HepG2 (cell line): ENCODE results near the gene UBAC1. TPM values are rescaled to one million over a fixed set of nuclear protein-coding genes. Genes with fewer than 3 reads are reported as not detected.

ENCODE experiments used
- BHLHE40 ChIP-seq: IDR thresholded peaks from 2 replicates; pipeline ENCODE4 v1.6.1; 2011; ENCODE audit warnings: low read length, improper control_type of control experiment
- CENPT ChIP-seq: sonication (generic); formaldehyde crosslinking; IDR thresholded peaks from 2 replicates; pipeline ENCODE4 v1.8.0; 2022; ENCODE audit warnings: low read depth, mild to moderate bottlenecking, moderate library complexity, missing genetic modification reagents
- ETS1 ChIP-seq: sonication (generic); formaldehyde crosslinking; IDR thresholded peaks from 2 replicates; pipeline ENCODE4 v1.4.0; 2020; ENCODE audit warnings: missing genetic modification reagents
- ETV5 ChIP-seq: IDR thresholded peaks from 2 replicates; pipeline ENCODE4 v1.6.1; 2018; ENCODE audit warnings: missing biosample characterization, missing genetic modification reagents, inconsistent platforms, borderline replicate concordance
- GABPA ChIP-seq, 2 experiments: IDR thresholded peaks; 2 replicates each; pipeline ENCODE4 v1.6.1; 2011 to 2016; ENCODE audit warnings: low read depth in 2 of 2, low read length in 1 of 2, missing biosample characterization in 1 of 2, missing genetic modification characterization in 1 of 2
- GFI1 ChIP-seq: sonication (generic); formaldehyde crosslinking; IDR thresholded peaks from 2 replicates; pipeline ENCODE4 v1.5.0; 2020; ENCODE audit warnings: missing genetic modification reagents, mild to moderate bottlenecking, borderline replicate concordance
- HDAC1 ChIP-seq: sonication (generic); formaldehyde crosslinking; IDR thresholded peaks from 2 replicates; pipeline ENCODE4 v1.5.1; 2020; ENCODE audit warnings: mild to moderate bottlenecking, missing genetic modification reagents
- MED1 ChIP-seq: sonication (generic); formaldehyde crosslinking; IDR thresholded peaks from 2 replicates; pipeline ENCODE4 v1.4.0; 2020; ENCODE audit warnings: missing genetic modification reagents
- MEF2D ChIP-seq: sonication (generic); formaldehyde crosslinking; IDR thresholded peaks from 2 replicates; pipeline ENCODE4 v1.5.1; 2020; ENCODE audit warnings: mild to moderate bottlenecking, missing genetic modification reagents
- NFKBIZ ChIP-seq: IDR thresholded peaks from 2 replicates; pipeline ENCODE4 v1.6.1; 2018; ENCODE audit warnings: missing genetic modification reagents, missing compliant biosample characterization
- NR0B2 ChIP-seq: sonication (generic); formaldehyde crosslinking; IDR thresholded peaks from 2 replicates; pipeline ENCODE4 v1.4.0; 2020; ENCODE audit warnings: mild to moderate bottlenecking, missing genetic modification reagents
- POLR2A ChIP-seq, 2 experiments: IDR thresholded peaks; 2 replicates each; pipeline ENCODE4 v1.6.1; 2011; ENCODE audit warnings: low read depth in 2 of 2, low read length in 2 of 2, mild to moderate bottlenecking in 1 of 2, moderate library complexity in 1 of 2; ENCODE audit not compliant: insufficient read depth in 1 of 2
- PRMT3 ChIP-seq: sonication (generic); formaldehyde crosslinking; IDR thresholded peaks from 2 replicates; pipeline ENCODE4 v1.8.1; 2022; ENCODE audit warnings: low read depth, mild to moderate bottlenecking, moderate library complexity, missing genetic modification reagents, borderline replicate concordance
- SKI ChIP-seq: fragments of 450-650 bp; IDR thresholded peaks from one replicate; pipeline ENCODE4 v1.6.1; 2018; ENCODE audit warnings: mild to moderate bottlenecking; ENCODE audit not compliant: partially characterized antibody
- TARDBP ChIP-seq: sonication (generic); formaldehyde crosslinking; IDR thresholded peaks from 2 replicates; pipeline ENCODE4 v1.8.0; 2022; ENCODE audit warnings: mild to moderate bottlenecking, missing genetic modification reagents
- ZBTB20 ChIP-seq: sonication (generic); formaldehyde crosslinking; IDR thresholded peaks from 2 replicates; pipeline ENCODE4 v1.8.1; 2023; ENCODE audit warnings: missing genetic modification reagents, low read depth, mild to moderate bottlenecking, borderline replicate concordance
- ZC3H13 ChIP-seq: sonication (generic); formaldehyde crosslinking; IDR thresholded peaks from 2 replicates; pipeline ENCODE4 v1.8.1; 2023; ENCODE audit warnings: mild to moderate bottlenecking, missing genetic modification reagents, moderate library complexity
- ZFP62 ChIP-seq: sonication (generic); formaldehyde crosslinking; IDR thresholded peaks from 2 replicates; pipeline ENCODE4 v1.4.0; 2020; ENCODE audit warnings: missing genetic modification reagents
- ZNF101 ChIP-seq: sonication (generic); formaldehyde crosslinking; IDR thresholded peaks from 2 replicates; pipeline ENCODE4 v1.4.0; 2020; ENCODE audit warnings: mild to moderate bottlenecking, low read depth, missing genetic modification reagents, borderline replicate concordance
- ZNF292 ChIP-seq: sonication (generic); formaldehyde crosslinking; IDR thresholded peaks from 2 replicates; pipeline ENCODE4 v1.8.1; 2022; ENCODE audit warnings: mild to moderate bottlenecking, low read depth, missing genetic modification reagents, borderline replicate concordance
- ZNF333 ChIP-seq: sonication (generic); formaldehyde crosslinking; IDR thresholded peaks from 2 replicates; pipeline ENCODE4 v1.4.0; 2020; ENCODE audit warnings: mild to moderate bottlenecking, missing genetic modification reagents, borderline replicate concordance
- ZNF382 ChIP-seq: sonication (generic); formaldehyde crosslinking; IDR thresholded peaks from 2 replicates; pipeline ENCODE4 v1.5.0; 2020; ENCODE audit warnings: missing genetic modification reagents, mild to moderate bottlenecking, borderline replicate concordance
- ZNF576 ChIP-seq: sonication (generic); formaldehyde crosslinking; IDR thresholded peaks from 2 replicates; pipeline ENCODE4 v1.4.0; 2020; ENCODE audit warnings: mild to moderate bottlenecking, missing genetic modification reagents
- ZNF616 ChIP-seq: sonication (generic); formaldehyde crosslinking; IDR thresholded peaks from 2 replicates; pipeline ENCODE4 v1.5.0; 2020; ENCODE audit warnings: low read depth, mild to moderate bottlenecking, missing genetic modification reagents
- ZNF652 ChIP-seq: IDR thresholded peaks from 2 replicates; pipeline ENCODE4 v1.6.1; 2016; ENCODE audit warnings: low read depth, borderline replicate concordance
- ZNF777 ChIP-seq: sonication (generic); formaldehyde crosslinking; IDR thresholded peaks from 2 replicates; pipeline ENCODE4 v1.4.0; 2020; ENCODE audit warnings: missing genetic modification reagents
- polyA plus RNA-seq, 8 experiments: library from polyadenylated mRNA; depleted of rRNA in 3 of 8; stranded (reverse) in 7 of 8; unstranded in 1 of 8; fragments of >200 nt; fragmentation: Illumina TruSeq in 4 of 8; extraction: Trizol in 4 of 8; gene quantifications; 2 replicates each; pipeline versions ENCODE4 v1.2.1 to v1.2.3, GENCODE V29; 2011 to 2016; ENCODE audit warnings: low read depth in 4 of 8, missing spikeins in 1 of 8, mixed read lengths in 1 of 8; ENCODE audit not compliant: insufficient read depth in 1 of 8
- total RNA-seq, 5 experiments: library from RNA; depleted of rRNA; stranded (reverse); fragments of >200 nt; fragmentation: Illumina TruSeq; extraction: Trizol; gene quantifications; 2 replicates each; pipeline ENCODE4 v1.2.3, GENCODE V29; 2016; ENCODE audit warnings: low read depth in 1 of 5
- TF ChIP-seq, protein P1 (sequence below): sonication (generic); formaldehyde crosslinking; IDR thresholded peaks from 2 replicates; pipeline ENCODE4 v1.5.0; 2020; ENCODE audit warnings: missing genetic modification reagents

The UBAC1 gene
- total and polyA plus RNA-seq, 2 of the 13 experiments (the other 11 are each of a cell fraction or from before 2014, with no cell fraction given): 32.2 to 34.1 TPM

- TF ChIP-seq ETV5: peak; percentile 49
- peak; percentile 62 for TF ChIP-seq SKI
- TF ChIP-seq ZBTB20: peak; percentile 72; the same call in 1 of the 2 replicates
- no peak; the same call in 1 of the 2 replicates for TF ChIP-seq ZNF777 (CRISPR knock-in tag)
- 0 out of 2 replicates have a peak, but pooled peaks have one; percentile 77 for TF ChIP-seq CENPT (CRISPR knock-in tag)
- TF ChIP-seq NR0B2: peak; percentile 83; the same call in 1 of the 2 replicates
- TF ChIP-seq ZNF576 (CRISPR knock-in tag): peak; percentile 49; the same call in 1 of the 2 replicates
- TF ChIP-seq PRMT3 (CRISPR knock-in tag): 0 out of 2 replicates have a peak, but pooled peaks have one; percentile 50
- TF ChIP-seq GFI1: peak; percentile 82; the same call in 1 of the 2 replicates
- TF ChIP-seq MEF2D (CRISPR knock-in tag): peak; percentile 67; the same call in 1 of the 2 replicates
- TF ChIP-seq HDAC1 (CRISPR knock-in tag): peak; percentile 80
- no peak for TF ChIP-seq ETS1 (CRISPR knock-in tag)
- no peak for TF ChIP-seq ZNF382 (CRISPR knock-in tag)
- peak; percentile 15; the same call in 1 of the 2 replicates for TF ChIP-seq ZNF292 (CRISPR knock-in tag)
- no peak for TF ChIP-seq ZC3H13 (CRISPR knock-in tag)
- no peak for TF ChIP-seq ZNF616 (CRISPR knock-in tag)
- TF ChIP-seq BHLHE40: no peak
- peak; percentile 90 for TF ChIP-seq MED1 (CRISPR knock-in tag)
- TF ChIP-seq POLR2A (IDR thresholded peaks at IDR 0.05; ENCODE audit: insufficient read depth in 1 of 2, low read depth in 2 of 2, low read length in 2 of 2): peak in 1 of 2 experiments; percentile 87; a peak in 2 of 4 replicates
- TF ChIP-seq ZFP62 (CRISPR knock-in tag): no peak
- no peak for TF ChIP-seq GABPA (IDR thresholded peaks at IDR 0.05; ENCODE audit: low read depth, low read length)
- peak; percentile 40; the same call in 1 of the 2 replicates for TF ChIP-seq GABPA (CRISPR knock-in tag; IDR thresholded peaks at IDR 0.05; ENCODE audit: low read depth)
- TF ChIP-seq NFKBIZ (CRISPR knock-in tag): peak; percentile 28; the same call in 1 of the 2 replicates
- peak; percentile 51; the same call in 1 of the 2 replicates for TF ChIP-seq ZNF652 (CRISPR knock-in tag)
- TF ChIP-seq, protein P1, sequence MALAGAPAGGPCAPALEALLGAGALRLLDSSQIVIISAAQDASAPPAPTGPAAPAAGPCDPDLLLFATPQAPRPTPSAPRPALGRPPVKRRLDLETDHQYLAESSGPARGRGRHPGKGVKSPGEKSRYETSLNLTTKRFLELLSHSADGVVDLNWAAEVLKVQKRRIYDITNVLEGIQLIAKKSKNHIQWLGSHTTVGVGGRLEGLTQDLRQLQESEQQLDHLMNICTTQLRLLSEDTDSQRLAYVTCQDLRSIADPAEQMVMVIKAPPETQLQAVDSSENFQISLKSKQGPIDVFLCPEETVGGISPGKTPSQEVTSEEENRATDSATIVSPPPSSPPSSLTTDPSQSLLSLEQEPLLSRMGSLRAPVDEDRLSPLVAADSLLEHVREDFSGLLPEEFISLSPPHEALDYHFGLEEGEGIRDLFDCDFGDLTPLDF: peak; percentile 41; the same call in 1 of the 2 replicates
- TF ChIP-seq TARDBP: no peak; the same call in 1 of the 2 replicates
- TF ChIP-seq ZNF101 (CRISPR knock-in tag): no peak
- TF ChIP-seq ZNF333 (CRISPR knock-in tag): peak; percentile 77; the same call in 1 of the 2 replicates
Measured at GRCh38 chr9:135993765-135994500, 32.8 kb upstream of the UBAC1 start (continued).
